HG02759 (cell line): Measurements from ENCODE around the gene CCL14.
"Not testable (repeated sequence)": the region's sequence is repeated elsewhere in the genome, so short reads cannot be mapped to it uniquely, and the experiment has no call there.

Source experiments
- ATAC-seq: cut with Tn5 transposase; IDR thresholded peaks from one replicate; pipeline ENCODE4 v1.9.1; 2021; ENCODE audit warnings: mild to moderate bottlenecking, moderate library complexity; ENCODE audit not compliant: unreplicated experiment

The CCL14 gene

GRCh38 chr17:35995346-35995745, 8.8 kb upstream of the CCL14 start:
- ATAC-seq: not testable (repeated sequence)

GRCh38 chr17:35991075-35991474, 4.5 kb upstream of the CCL14 start:
- ATAC-seq: no peak

GRCh38 chr17:35988164-35988563, 1.6 kb upstream of the CCL14 start:
- no peak for ATAC-seq

GRCh38 chr17:35984140-35984539, 2.4 kb downstream of the CCL14 start:
- no peak for ATAC-seq

GRCh38 chr17:35982409-35983191, 3.9 kb downstream of the CCL14 start:
- no peak for ATAC-seq

GRCh38 chr17:35981908-35982330, 4.6 kb downstream of the CCL14 start:
- ATAC-seq: no peak

- no peak for ATAC-seq
These were observed 5.3 kb downstream of the CCL14 start, which contains the start of gene CCL16 for GRCh38 chr17:35981246-35981645. CCL16 (minus strand) TSS chr17:35981497; CDS start chr17:35981420, 77 bp downstream.

GRCh38 chr17:35978346-35978745, 8.2 kb downstream of the CCL14 start:
- no peak for ATAC-seq

- no peak for ATAC-seq
These were observed 9.0 kb downstream of the CCL14 start for GRCh38 chr17:35977509-35977908.

- no peak for ATAC-seq
These were observed 12.9 kb downstream of the CCL14 start for GRCh38 chr17:35973333-35974260.

GRCh38 chr17:35972945-35973332, 13.6 kb downstream of the CCL14 start:
- no peak for ATAC-seq

- no peak for ATAC-seq
These were observed 14.0 kb downstream of the CCL14 start for GRCh38 chr17:35972535-35972934.

- ATAC-seq: no peak
These were observed 14.5 kb downstream of the CCL14 start for GRCh38 chr17:35972066-35972465.

- no peak for ATAC-seq
These were observed 16.8 kb downstream of the CCL14 start for GRCh38 chr17:35969558-35970380.

GRCh38 chr17:35968520-35969054, 17.9 kb downstream of the CCL14 start:
- no peak for ATAC-seq

GRCh38 chr17:35965272-35965671, 21.3 kb downstream of the CCL14 start:
- ATAC-seq: no peak

GRCh38 chr17:35963663-35964062, 22.9 kb downstream of the CCL14 start:
- ATAC-seq: no peak

- no peak for ATAC-seq
These were observed 32.8 kb downstream of the CCL14 start for GRCh38 chr17:35953720-35954119.

GRCh38 chr17:35949401-35949800, 37.1 kb downstream of the CCL14 start:
- no peak for ATAC-seq

GRCh38 chr17:35948092-35948491, 38.4 kb downstream of the CCL14 start:
- ATAC-seq: no peak

GRCh38 chr17:35947156-35947585, 39.4 kb downstream of the CCL14 start:
- ATAC-seq: no peak
